GM18517 (cell line): ENCODE data around the gene NUCB2.

Experiments used
- ATAC-seq: cut with Tn5 transposase; IDR thresholded peaks from one replicate; pipeline ENCODE4 v1.9.1; 2021; ENCODE audit warnings: mild to moderate bottlenecking, moderate library complexity; ENCODE audit not compliant: unreplicated experiment

NUCB2 gene

GRCh38 chr11:17378655-17379054 lies 102.1 kb downstream of the NUCB2 start:
- ATAC-seq: no peak

DNA sequence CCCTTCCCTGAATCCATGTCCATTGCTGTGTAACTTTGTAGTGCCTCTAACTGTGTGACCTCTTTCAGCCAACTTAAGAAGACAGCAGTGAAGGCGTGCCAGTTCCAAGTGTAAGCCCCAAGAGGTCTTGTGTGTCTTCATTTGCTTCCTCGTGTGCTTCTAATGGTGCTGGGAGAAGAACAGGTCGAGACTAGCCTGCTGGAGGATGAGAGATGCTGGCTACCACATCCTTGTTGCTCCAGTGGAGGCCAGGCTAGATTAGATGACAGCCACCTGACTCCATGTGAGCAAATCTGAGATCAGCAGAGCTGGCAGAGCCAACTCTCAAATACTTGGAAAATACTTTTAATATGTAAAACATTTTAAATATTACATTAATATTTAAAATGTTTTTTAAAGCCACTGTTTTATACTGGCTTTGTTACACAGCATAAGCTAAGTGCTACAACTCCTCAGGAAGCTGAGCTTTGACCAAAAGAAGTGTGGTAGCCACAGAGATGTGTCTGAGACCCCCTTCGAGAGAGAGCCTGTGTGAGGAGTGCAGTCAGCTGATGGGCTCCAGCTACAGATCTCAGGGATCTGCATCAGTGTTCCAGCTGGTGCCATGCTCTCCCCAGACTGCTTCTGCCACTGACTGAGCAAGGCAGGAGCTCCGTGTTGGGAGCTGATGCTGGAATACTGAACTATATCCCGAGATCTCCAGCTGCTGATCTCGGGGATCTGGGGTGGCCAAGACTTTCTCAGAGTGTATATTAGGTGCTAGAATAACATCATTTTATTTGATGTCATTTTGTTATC lies 103.0 kb downstream of the NUCB2 start:
- ATAC-seq: no peak

DNA sequence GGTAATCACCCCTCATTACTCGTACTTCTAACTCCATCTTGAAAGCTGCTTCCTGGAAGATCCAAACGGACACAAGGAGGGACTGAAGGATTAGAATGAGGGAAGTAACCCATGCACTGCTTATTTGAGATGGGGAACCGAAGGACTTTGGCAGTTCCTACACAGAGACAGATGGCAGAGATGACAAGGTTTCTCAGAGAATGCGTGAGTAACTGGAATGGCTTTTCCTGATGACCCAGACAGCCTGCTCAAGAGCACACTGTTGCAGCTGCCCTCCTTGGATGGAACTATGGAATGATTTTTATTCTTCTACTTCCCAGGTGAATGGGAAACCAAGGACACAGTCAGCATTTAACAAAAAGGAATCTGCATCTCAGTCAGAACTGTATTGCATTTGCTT lies 104.6 kb downstream of the NUCB2 start:
- no peak for ATAC-seq
